Neural progenitor cell (in vitro differentiated cells): Measurements from ENCODE around the gene NDUFB10. TPM values are rescaled to one million over a fixed set of nuclear protein-coding genes. Genes with fewer than 3 reads are reported as not detected.
"Not testable (repeated sequence)": the region's sequence is repeated elsewhere in the genome, so short reads cannot be mapped to it uniquely, and the experiment has no call there.

Experiments used
- DNase-seq: peaks from one replicate; pipeline ENCODE4 v3.0.0-alpha.2; 2016; ENCODE audit warnings: low spot score
- H2AFZ ChIP-seq: fragments of 200-600 bp; sonication (generic); replicated peaks from 2 replicates; pipeline ENCODE4 v1.6.1; 2016; ENCODE audit warnings: antibody characterized with exemption
- H3F3A ChIP-seq: fragments of 200-600 bp; sonication (generic); 2 replicates; pipeline ENCODE4 v1.6.1; 2016; ENCODE audit warnings: antibody characterized with exemption, low read depth
- H3K27ac ChIP-seq: fragments of 200-600 bp; sonication (generic); 2 replicates; pipeline ENCODE4 v1.5.1; 2016; ENCODE audit warnings: mild to moderate bottlenecking
- H3K27me3 ChIP-seq: fragments of 200-600 bp; sonication (generic); 2 replicates; pipeline ENCODE4 v1.6.1; 2016; ENCODE audit warnings: mild to moderate bottlenecking, moderate library complexity
- H3K36me3 ChIP-seq: fragments of 200-600 bp; sonication (generic); 2 replicates; pipeline ENCODE4 v1.5.1; 2016
- H3K4me1 ChIP-seq: fragments of 200-600 bp; sonication (generic); 2 replicates; pipeline ENCODE4 v1.6.1; 2016; ENCODE audit warnings: mixed run types
- H3K4me2 ChIP-seq: fragments of 200-600 bp; sonication (generic); 2 replicates; pipeline ENCODE4 v1.6.1; 2016
- H3K4me3 ChIP-seq: fragments of 200-600 bp; sonication (generic); 2 replicates; pipeline ENCODE4 v1.5.1; 2016
- H3K79me2 ChIP-seq: fragments of 200-600 bp; sonication (generic); 2 replicates; pipeline ENCODE4 v1.6.1; 2016; ENCODE audit warnings: low read depth
- H3K9ac ChIP-seq: fragments of 200-600 bp; sonication (generic); 2 replicates; pipeline ENCODE4 v1.6.1; 2016
- H3K9me3 ChIP-seq: fragments of 200-600 bp; sonication (generic); 2 replicates; pipeline ENCODE4 v1.5.1; 2016; ENCODE audit warnings: low read depth
- H4K20me1 ChIP-seq: fragments of 200-600 bp; sonication (generic); 2 replicates; pipeline ENCODE4 v1.6.1; 2016; ENCODE audit warnings: low read depth
- H3K27ac Mint-ChIP-seq: 3 replicates; pipeline ENCODE4 v1.8.0; 2021; ENCODE audit warnings: mixed read lengths
- H3K27me3 Mint-ChIP-seq: 2 replicates; pipeline ENCODE4 v1.8.0; 2022; ENCODE audit warnings: low read depth, mild to moderate bottlenecking, inconsistent platforms, moderate library complexity, mixed read lengths; ENCODE audit not compliant: insufficient read depth
- H3K36me3 Mint-ChIP-seq: 3 replicates; pipeline ENCODE4 v1.8.0; 2021; ENCODE audit warnings: mixed read lengths
- H3K4me1 Mint-ChIP-seq: 3 replicates; pipeline ENCODE4 v1.8.0; 2021; ENCODE audit warnings: mixed read lengths
- H3K4me3 Mint-ChIP-seq: 3 replicates; pipeline ENCODE4 v1.8.0; 2021; ENCODE audit warnings: mild to moderate bottlenecking, moderate library complexity, mixed read lengths
- H3K9me3 Mint-ChIP-seq: 3 replicates; pipeline ENCODE4 v1.8.0; 2020; ENCODE audit warnings: mixed read lengths
- EZH2 ChIP-seq: fragments of 200-600 bp; sonication (generic); IDR thresholded peaks from 2 replicates; pipeline ENCODE4 v1.6.1; 2017; ENCODE audit warnings: antibody characterized with exemption, mild to moderate bottlenecking, moderate library complexity
- EZH2phosphoT487 ChIP-seq: fragments of 200-600 bp; sonication (generic); IDR thresholded peaks from 2 replicates; pipeline ENCODE4 v1.6.1; 2017; ENCODE audit warnings: antibody characterized with exemption
- total RNA-seq: library from RNA; depleted of rRNA; stranded (reverse); fragments of >200 nt; gene quantifications from 2 replicates; pipeline ENCODE4 v1.2.3, GENCODE V29; 2015; ENCODE audit warnings: low replicate concordance
- TF ChIP-seq, protein P1 (sequence below): fragments of 200-600 bp; sonication (generic); IDR thresholded peaks from 2 replicates; pipeline ENCODE4 v1.5.1; 2017; ENCODE audit warnings: antibody characterized with exemption, mild to moderate bottlenecking

NDUFB10 gene
- total RNA-seq, 1 donor from 2014 or later, result 155 TPM

GRCh38 chr16:1938910-1939309, 20.4 kb upstream of the NDUFB10 start:
- Mint-ChIP-seq H3K27ac (no peak overlapping the region), H3K4me3 (no peak overlapping the region), H3K36me3 (peaks cover 2% of the 10 kb centered on the region), H3K27me3 (peaks cover 3% of the 10 kb centered on the region), H3K9me3 (no peaks in the 10 kb centered on the region), H3K4me1 (peaks cover 9% of the 10 kb centered on the region)
- DNase-seq, result no peak
- Histone ChIP-seq H3F3A (peaks cover 5% of the 10 kb centered on the region), H3K9me3 (no peaks in the 10 kb centered on the region), H3K9ac (no peak overlapping the region), H4K20me1 (no peaks in the 10 kb centered on the region), H3K4me3 (no peak overlapping the region), H3K27me3 (no peaks in the 10 kb centered on the region), H3K27ac (no peak overlapping the region), H3K36me3 (no peaks in the 10 kb centered on the region), H2AFZ (no peak overlapping the region), H3K4me2 (no peak overlapping the region), H3K79me2 (peaks cover 10% of the 10 kb centered on the region), H3K4me1 (peaks cover 7% of the 10 kb centered on the region)
- TF ChIP-seq, protein P1, sequence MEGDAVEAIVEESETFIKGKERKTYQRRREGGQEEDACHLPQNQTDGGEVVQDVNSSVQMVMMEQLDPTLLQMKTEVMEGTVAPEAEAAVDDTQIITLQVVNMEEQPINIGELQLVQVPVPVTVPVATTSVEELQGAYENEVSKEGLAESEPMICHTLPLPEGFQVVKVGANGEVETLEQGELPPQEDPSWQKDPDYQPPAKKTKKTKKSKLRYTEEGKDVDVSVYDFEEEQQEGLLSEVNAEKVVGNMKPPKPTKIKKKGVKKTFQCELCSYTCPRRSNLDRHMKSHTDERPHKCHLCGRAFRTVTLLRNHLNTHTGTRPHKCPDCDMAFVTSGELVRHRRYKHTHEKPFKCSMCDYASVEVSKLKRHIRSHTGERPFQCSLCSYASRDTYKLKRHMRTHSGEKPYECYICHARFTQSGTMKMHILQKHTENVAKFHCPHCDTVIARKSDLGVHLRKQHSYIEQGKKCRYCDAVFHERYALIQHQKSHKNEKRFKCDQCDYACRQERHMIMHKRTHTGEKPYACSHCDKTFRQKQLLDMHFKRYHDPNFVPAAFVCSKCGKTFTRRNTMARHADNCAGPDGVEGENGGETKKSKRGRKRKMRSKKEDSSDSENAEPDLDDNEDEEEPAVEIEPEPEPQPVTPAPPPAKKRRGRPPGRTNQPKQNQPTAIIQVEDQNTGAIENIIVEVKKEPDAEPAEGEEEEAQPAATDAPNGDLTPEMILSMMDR, result no peak
- no peak for TF ChIP-seq EZH2phosphoT487
- TF ChIP-seq EZH2, result no peak

DNA sequence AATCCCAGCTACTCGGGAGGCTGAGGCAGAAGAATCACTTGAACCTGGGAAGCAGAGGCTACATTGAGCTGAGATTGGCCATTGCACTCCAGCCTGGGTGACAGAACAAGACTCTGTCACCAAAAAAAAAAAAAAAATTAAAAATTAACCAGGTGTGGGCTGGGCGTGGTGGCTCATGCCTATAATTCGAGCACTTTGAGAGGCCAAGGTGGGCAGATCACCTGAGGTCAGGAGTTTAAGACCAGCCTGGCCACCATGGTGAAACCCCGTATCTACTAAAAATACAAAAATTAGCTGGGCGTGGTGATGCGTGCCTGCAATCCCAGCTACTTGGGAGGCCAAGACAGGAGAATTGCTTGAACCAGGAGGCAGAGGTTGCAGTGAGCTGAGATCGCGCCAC, 19.5 kb upstream of the NDUFB10 start:
- not testable (repeated sequence) for H3F3A ChIP-seq, H3K9me3 ChIP-seq, H3K9ac ChIP-seq, H3K27me3 ChIP-seq, DNase-seq, H3K79me2 ChIP-seq, H3K4me2 ChIP-seq, H3K36me3 ChIP-seq, H3K36me3 Mint-ChIP-seq, H3K4me3 Mint-ChIP-seq, H2AFZ ChIP-seq, H3K4me1 ChIP-seq, H3K4me3 ChIP-seq, H3K27ac ChIP-seq, H3K27me3 Mint-ChIP-seq, H3K9me3 Mint-ChIP-seq, H4K20me1 ChIP-seq, H3K27ac Mint-ChIP-seq
- peaks cover 15% of the 10 kb centered on the region for H3K4me1 Mint-ChIP-seq

DNA sequence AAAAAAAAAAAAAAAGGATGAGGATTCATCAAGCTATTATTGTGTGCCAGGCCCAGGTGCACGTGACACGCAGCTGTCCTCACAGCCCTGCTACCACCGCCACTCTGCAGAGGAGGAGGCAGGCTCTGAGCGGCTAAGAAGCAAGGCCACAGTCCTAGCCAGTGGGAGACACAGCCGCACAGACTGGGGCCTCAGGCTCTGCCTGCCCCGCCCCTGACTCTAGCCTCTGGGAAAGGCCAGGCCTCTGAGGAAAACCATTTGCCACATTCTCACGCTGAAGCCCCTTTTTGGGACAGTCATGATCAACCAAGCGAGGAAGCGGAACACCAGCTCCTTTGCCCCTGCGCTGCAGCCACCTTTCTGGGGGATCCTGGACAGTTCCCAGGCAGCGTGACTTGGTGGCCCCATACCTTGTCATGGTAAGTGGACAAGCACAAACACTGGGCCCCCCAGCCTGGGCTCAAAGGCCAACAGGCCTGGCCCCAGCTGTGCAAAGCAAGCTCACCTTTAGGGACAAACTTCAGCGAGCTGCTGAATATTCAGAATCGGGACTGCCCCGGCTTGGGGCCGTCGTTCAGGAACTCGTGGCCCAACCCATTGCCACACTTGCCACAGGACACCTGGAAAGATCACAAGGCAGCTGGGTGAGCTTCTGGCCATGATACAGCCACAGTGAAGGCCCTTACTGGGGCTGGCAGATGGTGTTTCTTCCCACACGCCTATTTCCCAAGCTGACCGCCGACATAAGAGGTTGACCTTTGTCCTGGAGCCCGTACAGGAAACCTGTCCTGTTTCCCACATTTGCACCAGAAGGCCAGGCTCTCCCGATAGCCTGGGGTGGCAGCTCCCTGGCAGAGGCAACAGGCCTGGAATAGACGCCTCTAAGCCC, 18.8 kb upstream of the NDUFB10 start:
- Histone ChIP-seq H3K4me1 (peaks cover 7% of the 10 kb centered on the region), H4K20me1 (no peaks in the 10 kb centered on the region), H3K27me3 (no peaks in the 10 kb centered on the region), H3K79me2 (peaks cover 10% of the 10 kb centered on the region), H3K4me2 (no peak overlapping the region), H2AFZ (no peak overlapping the region), H3K4me3 (no peak overlapping the region), H3K9me3 (no peaks in the 10 kb centered on the region), H3K27ac (no peak overlapping the region), H3K36me3 (no peaks in the 10 kb centered on the region), H3F3A (peaks cover 9% of the 10 kb centered on the region), H3K9ac (no peak overlapping the region)
- no peak for DNase-seq
- TF ChIP-seq, protein P1, result no peak
- TF ChIP-seq EZH2phosphoT487 (no peak), EZH2 (no peak)
- Mint-ChIP-seq H3K4me3 (no peak overlapping the region), H3K36me3 (peaks cover 2% of the 10 kb centered on the region), H3K9me3 (no peaks in the 10 kb centered on the region), H3K27ac (no peak overlapping the region), H3K4me1 (peaks cover 15% of the 10 kb centered on the region), H3K27me3 (peaks cover 3% of the 10 kb centered on the region)
